Measurements from ENCODE around the gene PLAAT3. TPM values are rescaled to one million over a fixed set of nuclear protein-coding genes. Genes with fewer than 3 reads are reported as not detected.

The PLAAT3 gene
- total and polyA plus RNA-seq, 7 donors: 50.0 to 115 (median 82.3) TPM

- Histone ChIP-seq H3K27me3 (ENCODE audit: insufficient read depth in 3 of 3, low read length in 2 of 3) (no peaks in the 10 kb centered on the region), H3K9me3 (no peaks in the 10 kb centered on the region), H3K27ac (peak overlapping the region; percentile 97), H3K4me1 (peaks cover 39% of the 10 kb centered on the region), H3K36me3 (ENCODE audit: insufficient read depth in 1 of 2, low read depth in 1 of 2) (no peaks in the 10 kb centered on the region), H3K4me3 (peak overlapping the region; percentile 25)
- no peak for ATAC-seq
- no peak for DNase-seq
- intact Hi-C loops (cut with DNase I): loop anchor here in 1 of 2 donors (5.0 kb wide), 1 partner anchor 62 kb away; the partner anchor contains the start of gene ATL3
- WGBS, 3 donors: 54 to 61% (median 61%) methylated on average over 14 of the region's 14 CpGs
- no peak for TF ChIP-seq CTCF (IDR thresholded peaks at IDR 0.05)
These were observed 3.4 kb downstream of the PLAAT3 start for GRCh38 chr11:63610604-63611394.

- ATAC-seq (no peak), DNase-seq (no peak)
- no peak for TF ChIP-seq CTCF (IDR thresholded peaks at IDR 0.05)
- Histone ChIP-seq H3K9me3 (no peaks in the 10 kb centered on the region), H3K4me3 (peak overlapping the region; percentile 25), H3K27ac (peak overlapping the region; percentile 97), H3K27me3 (ENCODE audit: insufficient read depth in 3 of 3, low read length in 2 of 3) (no peaks in the 10 kb centered on the region), H3K36me3 (ENCODE audit: insufficient read depth in 1 of 2, low read depth in 1 of 2) (no peaks in the 10 kb centered on the region), H3K4me1 (peaks cover 39% of the 10 kb centered on the region)
- intact Hi-C loops (cut with DNase I): loop anchor here in 1 of 2 donors (5.0 kb wide), 1 partner anchor 62 kb away; the partner anchor contains the start of gene ATL3
- 57 to 77% (median 60%) methylated on average over 14 of the region's 14 CpGs for WGBS, 3 donors
These were observed 4.2 kb downstream of the PLAAT3 start for GRCh38 chr11:63609971-63610580.

- intact Hi-C loops (cut with DNase I): no loop called here
These were observed 4.7 kb downstream of the PLAAT3 start for GRCh38 chr11:63609536-63609935.

More at GRCh38 chr11:63609536-63609935, 4.7 kb downstream of the PLAAT3 start:
- WGBS, 3 donors: 13 to 34% (median 33%) methylated on average over 4 of the region's 4 CpGs
- Histone ChIP-seq H3K4me3 (peak overlapping the region; percentile 22), H3K36me3 (ENCODE audit: insufficient read depth in 1 of 2, low read depth in 1 of 2) (no peaks in the 10 kb centered on the region), H3K27me3 (ENCODE audit: insufficient read depth in 3 of 3, low read length in 2 of 3) (no peaks in the 10 kb centered on the region), H3K9me3 (no peaks in the 10 kb centered on the region), H3K27ac (peak overlapping the region; percentile 97), H3K4me1 (peaks cover 39% of the 10 kb centered on the region)
- no peak for TF ChIP-seq CTCF (IDR thresholded peaks at IDR 0.05)
- DNase-seq (peak in 1 of 2 donors; percentile 25), ATAC-seq (peak; percentile 35 to 49 (median 46))

All from psoas muscle (tissue), 8 donors.